ENCODE data around the gene MIB1.

DNA sequence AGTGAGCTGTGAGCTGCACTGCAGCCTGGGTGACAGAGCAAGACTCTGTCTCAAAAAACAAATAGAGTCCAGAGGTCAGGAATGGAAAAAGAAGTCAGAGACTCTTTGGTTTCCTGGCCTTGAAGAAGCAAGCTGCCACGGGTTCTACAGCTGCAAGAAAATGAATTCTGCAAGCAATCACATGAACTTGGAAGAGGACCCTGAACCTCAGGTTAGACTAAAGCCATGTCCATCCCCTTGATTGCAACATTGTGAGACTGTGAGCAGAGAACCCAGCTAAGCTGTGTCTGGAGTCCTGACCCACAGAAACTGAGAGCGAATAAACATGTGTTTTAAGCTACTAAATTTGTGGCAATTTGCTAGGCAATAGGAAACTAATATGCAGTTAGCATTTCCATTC, 12.9 kb upstream of the MIB1 start:
- TF ChIP-seq, protein P1, sequence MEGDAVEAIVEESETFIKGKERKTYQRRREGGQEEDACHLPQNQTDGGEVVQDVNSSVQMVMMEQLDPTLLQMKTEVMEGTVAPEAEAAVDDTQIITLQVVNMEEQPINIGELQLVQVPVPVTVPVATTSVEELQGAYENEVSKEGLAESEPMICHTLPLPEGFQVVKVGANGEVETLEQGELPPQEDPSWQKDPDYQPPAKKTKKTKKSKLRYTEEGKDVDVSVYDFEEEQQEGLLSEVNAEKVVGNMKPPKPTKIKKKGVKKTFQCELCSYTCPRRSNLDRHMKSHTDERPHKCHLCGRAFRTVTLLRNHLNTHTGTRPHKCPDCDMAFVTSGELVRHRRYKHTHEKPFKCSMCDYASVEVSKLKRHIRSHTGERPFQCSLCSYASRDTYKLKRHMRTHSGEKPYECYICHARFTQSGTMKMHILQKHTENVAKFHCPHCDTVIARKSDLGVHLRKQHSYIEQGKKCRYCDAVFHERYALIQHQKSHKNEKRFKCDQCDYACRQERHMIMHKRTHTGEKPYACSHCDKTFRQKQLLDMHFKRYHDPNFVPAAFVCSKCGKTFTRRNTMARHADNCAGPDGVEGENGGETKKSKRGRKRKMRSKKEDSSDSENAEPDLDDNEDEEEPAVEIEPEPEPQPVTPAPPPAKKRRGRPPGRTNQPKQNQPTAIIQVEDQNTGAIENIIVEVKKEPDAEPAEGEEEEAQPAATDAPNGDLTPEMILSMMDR (IDR thresholded peaks at IDR 0.05): no peak
- TF ChIP-seq POLR2A (IDR thresholded peaks at IDR 0.05): no peak
